Stimulated activated CD4-positive, alpha-beta T cell treated with anti-CD3 and anti-CD28 coated beads, TNF-alpha, amount 100 ng/mL, for 1 hour (primary cell): ENCODE data around the gene SLC25A21.
"Not testable (repeated sequence)": the region's sequence is repeated elsewhere in the genome, so short reads cannot be mapped to it uniquely, and the experiment has no call there.

ENCODE experiments used
- DNase-seq, 3 donors: peaks; one replicate each; pipeline ENCODE4 v3.0.0-alpha.2; 2020; ENCODE audit warnings: low read depth in 3 of 3, low spot score in 1 of 3

SLC25A21 gene

GRCh38 chr14:36996133-36996856, 176.1 kb downstream of the SLC25A21 start:
- no peak for DNase-seq

GRCh38 chr14:36989806-36990205, 182.6 kb downstream of the SLC25A21 start:
- DNase-seq = no peak

- DNase-seq = no peak
These were observed 183.4 kb downstream of the SLC25A21 start for GRCh38 chr14:36988989-36989388.

- DNase-seq = no peak
These were observed 183.8 kb downstream of the SLC25A21 start for GRCh38 chr14:36988568-36988967.

- DNase-seq = no peak
These were observed 186.0 kb downstream of the SLC25A21 start for GRCh38 chr14:36986407-36986806.

GRCh38 chr14:36981832-36982529, 190.4 kb downstream of the SLC25A21 start:
- DNase-seq = no peak

GRCh38 chr14:36980413-36980812, 192.0 kb downstream of the SLC25A21 start:
- DNase-seq = not testable (repeated sequence)

- DNase-seq = no peak
These were observed 192.5 kb downstream of the SLC25A21 start for GRCh38 chr14:36979863-36980262.

GRCh38 chr14:36976571-36977023, 195.8 kb downstream of the SLC25A21 start:
- DNase-seq = no peak

- no peak for DNase-seq
These were observed 196.6 kb downstream of the SLC25A21 start for GRCh38 chr14:36975834-36976233.

GRCh38 chr14:36974985-36975384, 197.4 kb downstream of the SLC25A21 start:
- no peak for DNase-seq

- DNase-seq = no peak
These were observed 198.5 kb downstream of the SLC25A21 start for GRCh38 chr14:36973806-36974442.

- DNase-seq = no peak
These were observed 201.0 kb downstream of the SLC25A21 start for GRCh38 chr14:36971263-36971855.

- DNase-seq = no peak
These were observed 204.4 kb downstream of the SLC25A21 start for GRCh38 chr14:36967892-36968555.

- DNase-seq = no peak
These were observed 216.4 kb downstream of the SLC25A21 start for GRCh38 chr14:36955967-36956366.

- DNase-seq = no peak
These were observed 217.0 kb downstream of the SLC25A21 start for GRCh38 chr14:36955376-36955775.

GRCh38 chr14:36952689-36953088, 219.7 kb downstream of the SLC25A21 start:
- DNase-seq = no peak

- DNase-seq = no peak
These were observed 221.0 kb downstream of the SLC25A21 start for GRCh38 chr14:36951380-36951911.

GRCh38 chr14:36950812-36951211, 221.6 kb downstream of the SLC25A21 start:
- no peak for DNase-seq

GRCh38 chr14:36949371-36949770, 223.0 kb downstream of the SLC25A21 start:
- no peak for DNase-seq
